HG03095 (cell line): Measurements from ENCODE around the gene ZNF821.
"Not testable (repeated sequence)": the region's sequence is repeated elsewhere in the genome, so short reads cannot be mapped to it uniquely, and the experiment has no call there.

ENCODE experiments used
- ATAC-seq: cut with Tn5 transposase; IDR thresholded peaks from one replicate; pipeline ENCODE4 v1.9.1; 2021; ENCODE audit warnings: moderate library complexity; ENCODE audit not compliant: unreplicated experiment

The ZNF821 gene

GRCh38 chr16:71811261-71811803, 72.7 kb downstream of the ZNF821 start:
- no peak for ATAC-seq

- not testable (repeated sequence) for ATAC-seq
Observed at GRCh38 chr16:71810155-71810530, 73.8 kb downstream of the ZNF821 start.
